ENCODE measurements around the gene PHF23. TPM values are rescaled to one million over a fixed set of nuclear protein-coding genes. Genes with fewer than 3 reads are reported as not detected.
A peak's percentile ranks its signal among the peaks of the same experiment; 100 is the strongest.

Gene PHF23
- total RNA-seq, 1 experiment from 2014 or later = 110 TPM

DNA sequence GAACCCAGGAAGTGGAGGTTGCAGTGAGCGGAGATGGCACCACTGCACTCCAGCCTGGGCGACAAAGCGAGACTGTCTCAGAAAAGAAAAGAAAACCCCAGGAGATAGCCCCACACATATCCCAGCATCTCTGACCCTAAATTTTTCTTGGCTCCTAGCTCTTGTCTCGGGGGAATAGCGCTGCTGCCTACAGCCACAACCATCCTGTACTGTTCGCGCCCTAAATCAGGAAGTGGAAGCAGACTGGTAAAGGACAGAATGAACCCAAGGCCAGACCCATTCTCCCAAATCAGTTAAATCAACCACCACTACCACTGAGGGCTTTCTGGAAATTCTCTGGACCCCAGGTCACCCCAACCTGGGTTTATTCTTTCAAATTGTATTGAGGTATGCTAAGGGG, 10.6 kb upstream of the PHF23 start:
- Mint-ChIP-seq H3K36me3 (ENCODE audit: insufficient read depth in 1 of 3, low read depth in 3 of 3) (peaks cover 21 to 39% (median 33%) of the 10 kb centered on the region in 3 experiments), H3K4me1 (peaks cover 31 to 34% of the 10 kb centered on the region in 2 experiments), H3K27me3 (ENCODE audit: low read depth) (no peaks in the 10 kb centered on the region), H3K9me3 (no peaks in the 10 kb centered on the region), H3K27ac (peak overlapping the region in 1 of 3 experiments; percentile 82; a peak in 3 of 7 replicates), H3K4me3 (peak overlapping the region; percentile 90 to 95)
- Histone ChIP-seq H3K27me3 (ENCODE audit: insufficient read depth, low read length) (no peaks in the 10 kb centered on the region), H3K79me2 (ENCODE audit: insufficient read depth, low read length) (peaks cover 23% of the 10 kb centered on the region; the same call in 1 of the 2 replicates), H2BK20ac (ENCODE audit: low read depth, low read length, poor library complexity, severe bottlenecking) (no peak overlapping the region), H2BK5ac (ENCODE audit: insufficient read length, low read length) (no peak overlapping the region), H4K91ac (ENCODE audit: insufficient read length, low read depth, low read length) (no peak overlapping the region), H3K79me1 (ENCODE audit: insufficient read depth, low read depth, low read length, poor library complexity, severe bottlenecking) (peaks cover 13% of the 10 kb centered on the region), H3K27ac (ENCODE audit: insufficient read length, low read depth, low read length) (no peak overlapping the region), H3K14ac (ENCODE audit: insufficient read depth, low read length) (no peak overlapping the region), H3K4ac (ENCODE audit: low read depth, low read length) (no peak overlapping the region), H3K4me2 (ENCODE audit: insufficient read depth, insufficient read length, low read length) (peak overlapping the region; percentile 79), H3K23ac (ENCODE audit: insufficient read length, low read depth, low read length) (no peak overlapping the region), H3K9ac (ENCODE audit: extremely low read depth, insufficient read length, low read length) (no peak overlapping the region), H3T11ph (ENCODE audit: low read length) (no peak overlapping the region), H2BK12ac (ENCODE audit: insufficient read length, low read depth, low read length) (no peak overlapping the region), H3K23me2 (ENCODE audit: insufficient read length, low read depth, low read length, poor library complexity, severe bottlenecking) (peaks cover 6% of the 10 kb centered on the region), H3K4me1 (ENCODE audit: insufficient read depth, low read length) (no peaks in the 10 kb centered on the region; the same call in 1 of the 2 replicates), H4K20me1 (ENCODE audit: control insufficient read depth, insufficient read depth, insufficient read length) (no peaks in the 10 kb centered on the region), H4K8ac (replicated peaks; ENCODE audit: insufficient read length, low read depth, low read length) (no peak overlapping the region), H2AK5ac (ENCODE audit: insufficient read length, low read length) (no peak overlapping the region), H3K9me3 (ENCODE audit: control insufficient read depth, low read depth, low read length) (no peaks in the 10 kb centered on the region), H3K56ac (ENCODE audit: insufficient read length, low read depth, low read length) (no peak overlapping the region), H3K18ac (ENCODE audit: insufficient read length, low read depth, low read length) (no peak overlapping the region), H2AFZ (ENCODE audit: low read length) (no peak overlapping the region), H2BK15ac (ENCODE audit: low read depth, low read length) (no peak overlapping the region), H4K5ac (ENCODE audit: insufficient read length, low read depth, low read length) (no peak overlapping the region), H2BK120ac (ENCODE audit: low read depth, low read length, poor library complexity, severe bottlenecking) (no peak overlapping the region)
- no peak for DNase-seq
- WGBS (ENCODE audit: extremely low coverage, insufficient read length, low lambda C conversion rate) = no CpG with 5 or more reads among the region's 7 CpGs
- TF ChIP-seq, protein P1, sequence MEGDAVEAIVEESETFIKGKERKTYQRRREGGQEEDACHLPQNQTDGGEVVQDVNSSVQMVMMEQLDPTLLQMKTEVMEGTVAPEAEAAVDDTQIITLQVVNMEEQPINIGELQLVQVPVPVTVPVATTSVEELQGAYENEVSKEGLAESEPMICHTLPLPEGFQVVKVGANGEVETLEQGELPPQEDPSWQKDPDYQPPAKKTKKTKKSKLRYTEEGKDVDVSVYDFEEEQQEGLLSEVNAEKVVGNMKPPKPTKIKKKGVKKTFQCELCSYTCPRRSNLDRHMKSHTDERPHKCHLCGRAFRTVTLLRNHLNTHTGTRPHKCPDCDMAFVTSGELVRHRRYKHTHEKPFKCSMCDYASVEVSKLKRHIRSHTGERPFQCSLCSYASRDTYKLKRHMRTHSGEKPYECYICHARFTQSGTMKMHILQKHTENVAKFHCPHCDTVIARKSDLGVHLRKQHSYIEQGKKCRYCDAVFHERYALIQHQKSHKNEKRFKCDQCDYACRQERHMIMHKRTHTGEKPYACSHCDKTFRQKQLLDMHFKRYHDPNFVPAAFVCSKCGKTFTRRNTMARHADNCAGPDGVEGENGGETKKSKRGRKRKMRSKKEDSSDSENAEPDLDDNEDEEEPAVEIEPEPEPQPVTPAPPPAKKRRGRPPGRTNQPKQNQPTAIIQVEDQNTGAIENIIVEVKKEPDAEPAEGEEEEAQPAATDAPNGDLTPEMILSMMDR (conservative IDR thresholded peaks at IDR 0.05) = no peak
